Measurements from ENCODE around the gene ABCC4.
"Not testable (repeated sequence)": the region's sequence is repeated elsewhere in the genome, so short reads cannot be mapped to it uniquely, and the experiment has no call there.

ABCC4 gene

GRCh38 chr13:95226932-95227695 is 74.1 kb downstream of the ABCC4 start:
- no peak for DNase-seq

GRCh38 chr13:95226476-95226875 is 74.8 kb downstream of the ABCC4 start:
- DNase-seq, result no peak

- no peak for DNase-seq
Measured at GRCh38 chr13:95226050-95226449, 75.2 kb downstream of the ABCC4 start.

- DNase-seq, result no peak
Measured at GRCh38 chr13:95224064-95224463, 77.2 kb downstream of the ABCC4 start.

- DNase-seq, result no peak
Measured at GRCh38 chr13:95222733-95223018, 78.6 kb downstream of the ABCC4 start.

- DNase-seq, result no peak
Measured at GRCh38 chr13:95221971-95222732, 79.1 kb downstream of the ABCC4 start.

GRCh38 chr13:95220611-95221010 is 80.6 kb downstream of the ABCC4 start:
- DNase-seq, result no peak

GRCh38 chr13:95217920-95218830 is 83.1 kb downstream of the ABCC4 start:
- DNase-seq, result no peak

GRCh38 chr13:95216182-95216581 is 85.1 kb downstream of the ABCC4 start:
- DNase-seq, result no peak

- DNase-seq, result no peak
Measured at GRCh38 chr13:95212983-95213850, 88.0 kb downstream of the ABCC4 start.

- no peak for DNase-seq
Measured at GRCh38 chr13:95209109-95209508, 92.1 kb downstream of the ABCC4 start.

GRCh38 chr13:95207769-95208366 is 93.4 kb downstream of the ABCC4 start:
- DNase-seq, result no peak

- DNase-seq, result no peak
Measured at GRCh38 chr13:95206116-95206515, 95.1 kb downstream of the ABCC4 start.

GRCh38 chr13:95204231-95204765 is 97.0 kb downstream of the ABCC4 start:
- no peak for DNase-seq

- no peak for DNase-seq
Measured at GRCh38 chr13:95201814-95202651, 99.2 kb downstream of the ABCC4 start.

- DNase-seq, result not testable (repeated sequence)
Measured at GRCh38 chr13:95200386-95200957, 100.8 kb downstream of the ABCC4 start.

GRCh38 chr13:95199896-95200295 is 101.4 kb downstream of the ABCC4 start:
- no peak for DNase-seq

GRCh38 chr13:95198606-95199005 is 102.6 kb downstream of the ABCC4 start:
- DNase-seq, result not testable (repeated sequence)

GRCh38 chr13:95197548-95197947 is 103.7 kb downstream of the ABCC4 start:
- DNase-seq, result no peak

- DNase-seq, result no peak
Measured at GRCh38 chr13:95195146-95195545, 106.1 kb downstream of the ABCC4 start.

All from T-helper 9 cell (primary cell).